HG02885 (cell line): ENCODE data around the gene TIMM17B.
A peak's percentile ranks its signal among the peaks of the same experiment; 100 is the strongest.

Source experiments
- ATAC-seq: cut with Tn5 transposase; IDR thresholded peaks from one replicate; pipeline ENCODE4 v1.9.1; 2021; ENCODE audit warnings: mild to moderate bottlenecking; ENCODE audit not compliant: unreplicated experiment, poor library complexity

TIMM17B gene

DNA sequence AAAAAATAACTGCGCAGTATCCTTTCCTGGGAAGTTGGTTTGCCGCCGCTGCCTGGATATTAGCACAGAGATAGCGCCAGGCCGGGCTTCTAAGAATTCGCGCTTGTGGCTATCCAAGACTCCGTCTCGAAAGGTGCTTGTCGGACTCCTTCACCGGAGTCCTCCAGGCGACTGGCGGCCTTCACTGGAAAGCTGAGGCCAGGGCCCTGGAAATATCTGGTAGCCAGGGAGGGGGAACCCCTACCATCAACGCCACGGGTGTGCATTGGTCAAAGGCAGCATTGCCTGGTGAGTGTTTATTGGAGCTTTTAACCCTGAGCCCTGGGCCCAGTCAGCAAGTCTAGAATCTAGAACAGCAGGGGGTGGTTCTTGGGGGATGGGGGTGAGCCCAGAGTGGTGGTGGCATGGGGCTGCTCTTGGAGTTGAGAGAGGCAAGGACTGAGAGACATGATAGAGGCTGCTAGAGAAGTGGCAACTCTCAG is 21.8 kb upstream of the TIMM17B start:
- no peak for ATAC-seq

DNA sequence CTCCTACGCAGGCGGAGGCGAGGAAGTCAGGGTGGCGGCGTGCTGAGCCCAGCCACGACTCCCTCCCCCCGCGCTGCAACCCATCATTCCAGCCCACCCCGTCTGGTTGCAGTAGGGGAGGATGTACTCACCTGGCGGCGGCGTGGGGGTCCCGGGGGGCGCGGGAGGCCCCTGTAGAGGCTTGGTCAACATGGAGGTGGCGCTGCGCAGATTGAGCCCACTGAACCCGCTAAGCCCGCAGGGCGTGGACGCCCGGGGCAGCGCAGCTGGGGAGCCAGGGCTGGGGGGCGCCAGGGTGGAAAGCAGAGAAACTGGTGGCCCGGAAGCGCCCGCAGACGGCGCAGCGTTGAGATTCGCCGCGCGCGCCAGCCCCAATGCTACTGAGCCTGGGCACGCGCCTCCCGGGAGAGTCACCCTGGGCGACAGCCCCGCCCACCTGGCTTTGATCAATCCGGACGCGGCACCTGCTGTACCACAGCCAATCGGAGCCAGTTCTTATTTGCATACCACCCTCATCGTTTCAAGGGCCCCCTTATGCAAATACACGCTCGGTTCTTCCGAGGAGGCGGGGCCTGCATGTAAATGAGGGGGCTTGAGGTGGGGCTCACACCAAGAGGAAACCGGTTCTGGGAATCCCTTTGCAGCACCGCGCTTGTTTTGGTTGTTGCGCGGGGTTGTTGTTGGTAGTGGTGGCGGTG is 21.2 kb upstream of the TIMM17B start, which contains the start of gene PIM2:
PIM2 (minus strand) TSS at position 382 of the 698 bp plus-strand sequence; CDS start at position 192, 190 bp downstream.
- ATAC-seq = peak; percentile 70

DNA sequence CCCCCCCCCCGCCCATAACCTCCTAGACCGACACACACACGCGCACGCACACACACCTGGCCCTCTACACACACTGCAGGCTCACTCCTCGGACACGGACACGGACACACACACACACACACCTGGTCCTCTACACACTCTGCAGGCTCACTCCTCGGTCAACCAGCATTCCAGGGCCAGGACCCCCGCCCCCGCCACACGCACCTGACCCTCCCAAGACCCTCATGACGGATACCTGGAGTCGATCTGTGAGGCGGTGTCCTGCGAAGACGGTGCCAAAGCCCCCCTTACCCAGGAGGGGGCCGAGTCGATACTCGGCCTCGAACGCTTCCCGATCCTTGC is 20.7 kb upstream of the TIMM17B start:
- no peak for ATAC-seq

- ATAC-seq = peak; percentile 49
Measured at GRCh38 chrX:48917139-48918001, 19.8 kb upstream of the TIMM17B start.

DNA sequence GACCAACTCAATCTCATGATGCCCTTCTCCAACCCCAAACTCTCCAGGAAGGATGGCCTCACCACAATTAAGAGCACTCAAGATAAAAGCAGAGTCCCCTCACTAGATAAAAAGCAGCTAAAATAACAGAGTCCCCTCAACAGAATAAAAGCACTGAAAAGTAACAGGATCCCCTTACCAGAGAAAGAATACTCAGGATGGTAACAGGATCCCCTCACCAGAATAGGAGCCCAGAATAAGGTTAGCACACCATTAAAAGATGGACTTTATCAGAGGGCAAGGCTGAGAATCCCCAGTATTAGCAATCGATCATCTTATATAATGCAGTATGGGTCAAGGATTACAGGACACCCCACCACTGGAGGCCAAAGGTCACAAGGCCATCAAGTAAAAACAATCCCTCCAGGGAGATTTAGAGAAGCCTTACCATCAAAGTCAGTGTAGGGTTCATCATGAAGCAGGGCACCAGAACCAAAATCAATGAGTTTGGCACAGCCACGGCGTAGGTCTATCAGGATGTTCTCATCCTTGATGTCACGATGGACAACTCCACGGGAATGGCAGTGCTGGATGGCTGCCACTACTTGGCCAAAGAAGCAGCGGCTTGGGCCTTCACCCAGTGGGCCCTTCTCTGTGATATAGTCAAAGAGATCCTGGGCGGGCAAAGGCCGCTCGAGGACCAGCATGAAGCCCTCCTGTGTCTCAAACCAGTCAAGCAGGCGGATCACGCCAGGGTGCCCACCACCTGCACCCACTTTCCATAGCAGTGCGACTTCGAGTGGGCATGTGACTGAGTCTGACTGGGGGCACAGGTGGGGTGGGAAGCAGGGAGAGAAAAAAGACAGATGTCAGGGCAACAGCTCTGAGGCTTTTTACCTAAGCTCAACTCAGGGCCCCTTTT is 17.3 kb upstream of the TIMM17B start:
- no peak for ATAC-seq

GRCh38 chrX:48913605-48914366 is 16.2 kb upstream of the TIMM17B start:
- ATAC-seq = no peak

DNA sequence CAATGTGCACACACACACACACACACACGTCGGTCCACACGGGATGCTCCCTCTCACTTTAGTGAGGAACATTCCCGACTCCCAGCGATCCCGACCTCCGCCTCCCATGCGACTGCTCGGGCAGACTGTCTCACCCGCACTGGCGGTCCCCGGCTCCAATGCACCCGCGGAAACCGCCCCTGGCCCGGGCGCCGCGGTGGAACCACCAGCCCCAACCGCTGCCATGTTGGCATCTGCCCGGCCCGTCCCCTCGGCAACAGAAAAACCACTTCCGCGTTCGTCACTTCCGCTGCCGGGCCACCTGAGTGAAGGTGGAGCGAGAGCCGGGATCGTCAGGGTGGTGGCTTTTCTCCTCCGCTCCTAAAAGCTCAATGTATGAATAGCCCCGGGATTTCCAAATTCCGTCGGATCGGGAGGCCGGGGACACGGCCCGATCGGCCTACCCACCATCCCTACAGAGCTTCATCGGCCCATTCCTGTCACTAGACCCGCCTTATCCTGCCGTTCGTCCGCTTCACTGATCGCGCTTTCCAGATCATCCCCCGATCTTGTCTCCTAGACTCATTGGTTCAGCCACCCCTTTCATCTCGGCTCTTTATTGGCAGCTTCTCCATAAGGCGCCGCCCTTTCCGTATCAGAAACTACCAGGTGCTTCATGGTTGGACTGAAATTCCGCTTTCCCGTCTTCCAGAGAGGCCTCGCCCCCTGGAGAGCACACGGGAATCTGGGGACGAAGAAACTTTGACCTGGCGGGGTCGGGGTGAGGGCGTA is 14.0 kb upstream of the TIMM17B start, which contains the start of gene SLC35A2:
SLC35A2 (minus strand) TSS at position 235 of the 771 bp plus-strand sequence; CDS start at position 225, 10 bp downstream.
- peak; percentile 74 for ATAC-seq

DNA sequence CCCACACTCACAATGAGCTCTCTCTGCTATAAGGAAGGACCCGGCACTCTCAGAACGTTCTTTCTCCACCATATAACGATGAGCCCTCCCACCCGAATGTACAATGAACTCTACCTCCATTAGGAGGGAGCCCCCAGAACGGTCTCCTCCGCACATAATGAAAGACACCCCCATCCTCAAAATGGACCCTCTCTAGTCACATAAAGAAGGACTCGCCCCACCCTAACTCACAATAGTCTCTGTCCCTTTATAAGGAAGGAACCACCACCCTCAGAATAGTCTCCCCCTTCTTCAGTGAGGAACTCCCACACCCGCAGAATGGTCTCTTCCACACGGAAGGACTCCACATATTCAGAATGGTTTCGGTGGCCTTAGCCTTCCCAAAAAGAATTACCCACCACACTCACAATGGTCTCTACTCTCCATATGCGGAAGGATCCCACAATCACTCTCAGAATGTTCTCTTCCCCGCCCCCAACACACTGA is 13.4 kb upstream of the TIMM17B start:
- no peak for ATAC-seq

DNA sequence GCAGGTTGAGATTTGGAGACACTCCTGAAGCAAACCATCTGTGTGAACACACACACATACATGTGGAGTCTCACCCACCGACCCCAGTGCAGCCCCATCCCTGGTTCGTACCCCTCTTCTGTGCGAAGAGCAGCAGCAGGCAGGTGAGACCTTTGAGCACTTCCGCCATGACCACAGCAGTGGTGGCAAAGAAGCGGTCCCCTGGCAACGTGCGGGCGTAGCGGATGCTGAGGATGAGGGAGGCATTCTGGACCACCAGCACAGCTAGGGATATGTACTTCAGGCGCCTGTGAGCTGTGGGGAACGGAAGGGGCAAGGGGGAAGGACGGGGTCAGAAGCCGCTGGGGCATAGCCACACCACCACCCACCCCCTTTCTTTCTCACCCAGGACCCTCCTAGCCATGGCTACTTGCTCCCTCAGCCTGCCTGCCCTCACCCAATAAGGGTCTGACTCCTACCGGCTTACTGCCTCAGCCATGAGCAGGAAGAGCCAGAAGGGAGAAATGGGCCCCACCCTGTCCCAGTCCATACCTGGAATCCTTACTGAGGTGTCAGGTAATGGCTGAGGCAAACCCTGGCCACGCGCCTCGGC is 12.2 kb upstream of the TIMM17B start:
- no peak for ATAC-seq

DNA sequence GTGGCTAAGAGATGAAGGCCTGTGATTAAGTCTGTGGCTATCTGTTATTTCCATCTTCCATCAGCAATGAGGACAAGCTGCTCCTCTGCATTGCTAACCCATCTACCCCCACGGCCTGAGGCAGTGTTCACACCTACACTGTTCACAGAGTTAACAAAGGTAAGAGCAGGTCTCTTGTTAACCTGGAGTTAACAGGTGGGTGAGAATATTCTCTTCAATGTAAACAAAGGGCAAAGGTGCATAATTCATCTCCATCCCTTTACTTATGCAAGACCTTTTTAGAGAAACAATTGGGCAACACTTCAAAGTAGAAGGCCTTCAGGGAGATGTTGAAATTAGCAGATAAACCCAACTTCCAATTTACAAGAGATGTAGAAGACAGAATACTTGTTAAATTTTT is 11.0 kb upstream of the TIMM17B start:
- no peak for ATAC-seq

DNA sequence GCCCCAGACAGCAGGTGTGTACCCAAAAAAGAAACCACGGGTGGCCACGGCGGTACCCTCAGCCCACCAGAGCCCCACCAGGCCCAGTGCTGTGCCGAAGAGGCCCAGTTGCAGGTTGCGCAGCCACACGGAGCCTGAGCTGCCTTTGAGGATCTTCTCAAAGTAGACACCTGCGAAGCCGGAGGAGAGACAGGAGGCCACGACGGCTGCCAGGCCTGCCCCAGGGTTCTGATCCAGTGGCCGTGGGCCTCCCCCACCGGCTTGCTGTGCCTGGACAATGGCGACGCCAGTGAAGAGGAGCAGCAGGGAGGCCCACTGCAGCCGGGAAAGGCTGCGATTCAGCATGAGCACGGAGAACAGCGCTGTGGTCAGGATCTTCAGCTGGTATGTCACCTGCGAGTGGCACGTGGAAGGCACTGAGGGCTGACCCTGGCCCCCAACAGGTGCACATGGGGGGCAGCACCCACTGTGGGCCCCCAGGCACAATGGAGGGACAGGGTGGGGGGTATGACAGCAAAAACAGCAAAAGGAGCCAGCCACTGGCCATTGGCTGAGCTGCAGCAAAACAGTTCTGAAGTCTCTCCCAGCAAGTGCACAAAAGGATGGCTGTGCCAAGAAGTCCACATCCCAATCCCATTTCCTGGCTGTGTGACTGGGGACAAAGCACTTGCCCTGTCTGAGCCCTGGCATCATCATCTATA is 7.7 kb upstream of the TIMM17B start:
- no peak for ATAC-seq

- no peak for ATAC-seq
Measured at GRCh38 chrX:48904626-48905025, 7.1 kb upstream of the TIMM17B start.

GRCh38 chrX:48904180-48904579 is 6.6 kb upstream of the TIMM17B start:
- no peak for ATAC-seq

DNA sequence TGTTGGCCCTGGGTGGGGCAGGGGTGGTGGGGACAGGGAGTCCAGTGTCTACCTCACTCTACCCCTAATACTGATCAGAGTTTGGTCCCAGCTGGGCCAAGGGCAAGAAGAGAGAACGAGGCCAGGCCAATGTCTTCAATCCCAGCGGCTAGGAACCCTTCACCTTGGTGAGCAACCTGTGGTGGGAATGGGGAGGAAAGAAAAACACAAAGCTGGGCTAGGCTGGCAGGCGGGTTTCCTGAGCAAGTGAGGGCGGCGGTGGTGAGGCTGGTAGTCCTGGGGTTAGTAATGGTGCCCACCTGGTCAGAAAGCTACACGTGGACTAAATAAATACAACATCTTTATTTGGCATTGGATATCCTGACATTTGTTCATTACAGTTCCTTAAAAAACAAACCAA is 5.7 kb upstream of the TIMM17B start:
- ATAC-seq = no peak

DNA sequence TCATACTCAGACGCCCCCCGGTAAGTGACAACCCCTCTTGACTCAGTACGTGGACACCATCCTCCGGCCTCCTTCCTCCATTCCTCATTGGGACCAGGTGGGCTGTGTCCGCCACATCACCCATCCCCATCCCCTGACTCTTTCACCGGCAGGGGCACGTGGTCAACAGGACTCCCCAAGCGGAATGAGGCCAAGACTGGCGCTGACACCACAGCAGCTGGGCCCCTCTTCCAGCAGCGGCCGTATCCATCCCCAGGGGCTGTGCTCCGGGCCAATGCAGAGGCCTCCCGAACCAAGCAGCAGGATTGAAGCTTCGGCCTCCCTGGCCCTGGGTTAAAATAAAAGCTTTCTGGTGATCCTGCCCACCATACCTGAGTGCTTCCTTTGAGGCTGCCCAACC is 5.2 kb upstream of the TIMM17B start:
- ATAC-seq = no peak

DNA sequence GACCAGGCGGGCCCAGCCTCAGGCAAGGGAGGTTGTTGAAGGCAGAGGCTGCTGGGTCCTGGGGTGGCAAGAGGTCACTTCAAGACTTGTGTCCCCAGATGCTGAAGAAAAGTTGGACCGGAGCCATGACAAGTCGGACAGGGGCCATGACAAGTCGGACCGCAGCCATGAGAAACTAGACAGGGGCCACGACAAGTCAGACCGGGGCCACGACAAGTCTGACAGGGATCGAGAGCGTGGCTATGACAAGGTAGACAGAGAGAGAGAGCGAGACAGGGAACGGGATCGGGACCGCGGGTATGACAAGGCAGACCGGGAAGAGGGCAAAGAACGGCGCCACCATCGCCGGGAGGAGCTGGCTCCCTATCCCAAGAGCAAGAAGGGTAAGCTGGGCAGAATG is 4.6 kb upstream of the TIMM17B start:
- ATAC-seq = no peak

DNA sequence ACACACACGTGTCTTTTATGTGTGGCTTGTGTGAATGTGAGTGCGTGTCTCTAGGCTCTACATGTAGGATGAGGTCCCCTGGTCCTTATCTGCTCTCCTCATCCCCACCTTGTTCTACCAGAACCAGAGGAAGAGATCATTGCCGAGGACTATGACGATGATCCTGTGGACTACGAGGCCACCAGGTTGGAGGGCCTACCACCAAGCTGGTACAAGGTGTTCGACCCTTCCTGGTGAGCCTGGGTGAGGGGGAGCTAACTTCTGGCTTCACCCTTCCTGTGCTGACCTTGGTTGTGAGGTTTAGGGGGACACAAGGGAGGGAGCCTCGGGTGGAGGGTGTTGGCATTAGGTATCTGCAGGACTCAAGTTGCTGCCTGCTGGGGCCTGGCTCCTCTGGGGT is 3.5 kb upstream of the TIMM17B start:
- no peak for ATAC-seq

GRCh38 chrX:48899078-48899410 is 1.5 kb upstream of the TIMM17B start:
- ATAC-seq = no peak
